IPS DF 4.7 (cell line): ENCODE measurements around the gene STEEP1.

Experiments
- DNase-seq: peaks from one replicate; pipeline ENCODE4 v3.0.0-alpha.2; 2013; ENCODE audit warnings: low spot score; ENCODE audit errors: extremely low read depth

Gene STEEP1

GRCh38 chrX:119565107-119565663, at the start of gene STEEP1:
TSS of gene STEEP1 (minus strand) at chrX:119565409. CDS start at chrX:119565355, 54 bp downstream.
- DNase-seq = peak; percentile 60

GRCh38 chrX:119614776-119615175, 49.6 kb upstream of the STEEP1 start:
- no peak for DNase-seq

- DNase-seq = no peak
Measured at GRCh38 chrX:119607018-119607389, 41.8 kb upstream of the STEEP1 start.

GRCh38 chrX:119606280-119607017, 41.2 kb upstream of the STEEP1 start, which contains the start of gene NKRF:
TSS of gene NKRF (minus strand) at chrX:119606424.
- peak; percentile 58 for DNase-seq

GRCh38 chrX:119605464-119606279, 40.5 kb upstream of the STEEP1 start:
- DNase-seq = no peak

GRCh38 chrX:119604766-119605463, 39.7 kb upstream of the STEEP1 start:
- no peak for DNase-seq

- DNase-seq = no peak
Measured at GRCh38 chrX:119602701-119603255, 37.6 kb upstream of the STEEP1 start.

- no peak for DNase-seq
Measured at GRCh38 chrX:119589810-119590209, 24.6 kb upstream of the STEEP1 start.

GRCh38 chrX:119583431-119584059, 18.3 kb upstream of the STEEP1 start:
- DNase-seq = no peak

- no peak for DNase-seq
Measured at GRCh38 chrX:119579414-119579813, 14.2 kb upstream of the STEEP1 start.

GRCh38 chrX:119574394-119575266, 9.4 kb upstream of the STEEP1 start, which contains the start of gene UBE2A:
TSS of gene UBE2A (plus strand) at chrX:119574563. CDS start at chrX:119574712, 149 bp downstream.
- peak; percentile 25 for DNase-seq

- DNase-seq = no peak
Measured at GRCh38 chrX:119573840-119574393, 8.7 kb upstream of the STEEP1 start.

GRCh38 chrX:119573222-119573621, 8.0 kb upstream of the STEEP1 start:
- no peak for DNase-seq

- DNase-seq = no peak
Measured at GRCh38 chrX:119570351-119570835, 5.2 kb upstream of the STEEP1 start.

GRCh38 chrX:119552508-119552907, 12.7 kb downstream of the STEEP1 start:
- DNase-seq = no peak

GRCh38 chrX:119549327-119550016, 15.7 kb downstream of the STEEP1 start:
- no peak for DNase-seq

GRCh38 chrX:119541188-119541587, 24.0 kb downstream of the STEEP1 start:
- DNase-seq = no peak

GRCh38 chrX:119539872-119540271, 25.3 kb downstream of the STEEP1 start:
- no peak for DNase-seq

GRCh38 chrX:119537487-119537886, 27.7 kb downstream of the STEEP1 start:
- DNase-seq = no peak
